ENCODE data around the gene ST7.

The ST7 gene

DNA sequence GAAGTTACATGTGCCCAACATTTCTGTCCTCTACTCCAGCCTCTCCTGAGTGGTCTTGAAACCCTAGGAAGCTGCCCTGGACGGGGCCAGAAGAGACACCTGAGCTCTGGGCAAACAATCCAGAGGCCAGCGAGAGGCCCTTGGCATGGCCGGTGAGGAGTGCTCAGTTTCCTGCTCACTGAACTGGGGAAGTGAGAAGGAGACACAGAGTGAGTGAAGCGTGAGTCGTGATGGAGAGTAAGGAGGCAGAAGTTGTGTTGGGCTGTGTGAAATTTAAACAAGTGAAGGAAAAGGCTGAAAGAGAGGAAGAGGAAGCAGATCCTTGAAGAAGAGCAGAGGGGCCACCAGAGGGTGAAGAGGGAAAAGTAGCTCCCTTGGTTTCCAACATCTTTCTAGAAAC, 296.4 kb downstream of the ST7 start:
- DNase-seq (ENCODE audit: low spot score) = no peak
- Histone ChIP-seq H3K4me3 (no peak overlapping the region), H3K27ac (no peak overlapping the region)
- TF ChIP-seq, protein P1, sequence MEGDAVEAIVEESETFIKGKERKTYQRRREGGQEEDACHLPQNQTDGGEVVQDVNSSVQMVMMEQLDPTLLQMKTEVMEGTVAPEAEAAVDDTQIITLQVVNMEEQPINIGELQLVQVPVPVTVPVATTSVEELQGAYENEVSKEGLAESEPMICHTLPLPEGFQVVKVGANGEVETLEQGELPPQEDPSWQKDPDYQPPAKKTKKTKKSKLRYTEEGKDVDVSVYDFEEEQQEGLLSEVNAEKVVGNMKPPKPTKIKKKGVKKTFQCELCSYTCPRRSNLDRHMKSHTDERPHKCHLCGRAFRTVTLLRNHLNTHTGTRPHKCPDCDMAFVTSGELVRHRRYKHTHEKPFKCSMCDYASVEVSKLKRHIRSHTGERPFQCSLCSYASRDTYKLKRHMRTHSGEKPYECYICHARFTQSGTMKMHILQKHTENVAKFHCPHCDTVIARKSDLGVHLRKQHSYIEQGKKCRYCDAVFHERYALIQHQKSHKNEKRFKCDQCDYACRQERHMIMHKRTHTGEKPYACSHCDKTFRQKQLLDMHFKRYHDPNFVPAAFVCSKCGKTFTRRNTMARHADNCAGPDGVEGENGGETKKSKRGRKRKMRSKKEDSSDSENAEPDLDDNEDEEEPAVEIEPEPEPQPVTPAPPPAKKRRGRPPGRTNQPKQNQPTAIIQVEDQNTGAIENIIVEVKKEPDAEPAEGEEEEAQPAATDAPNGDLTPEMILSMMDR (IDR thresholded peaks at IDR 0.05) = no peak

DNA sequence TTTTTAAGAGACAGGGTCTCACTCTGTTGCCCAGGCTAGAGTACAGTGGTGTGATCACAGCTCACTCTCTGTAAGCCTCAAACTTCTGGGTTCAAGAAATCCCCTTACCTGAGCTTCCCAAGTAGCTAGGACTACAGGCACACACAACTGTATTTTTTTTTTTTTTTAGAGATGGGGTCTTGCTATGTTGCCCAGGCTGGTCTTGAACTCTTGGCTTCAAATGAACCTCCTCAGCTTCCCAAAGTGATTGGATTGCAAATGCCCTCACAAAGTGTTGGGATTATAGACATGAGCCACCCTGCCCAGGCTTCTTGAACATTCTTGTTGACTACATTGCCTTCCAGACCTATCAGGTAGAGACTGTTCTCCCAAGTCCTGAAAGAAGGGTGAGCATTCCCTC, 296.9 kb downstream of the ST7 start:
- Histone ChIP-seq H3K4me3 (no peak overlapping the region), H3K27ac (no peak overlapping the region)
- TF ChIP-seq, protein P1 (IDR thresholded peaks at IDR 0.05) = no peak
- DNase-seq (ENCODE audit: low spot score) = no peak

DNA sequence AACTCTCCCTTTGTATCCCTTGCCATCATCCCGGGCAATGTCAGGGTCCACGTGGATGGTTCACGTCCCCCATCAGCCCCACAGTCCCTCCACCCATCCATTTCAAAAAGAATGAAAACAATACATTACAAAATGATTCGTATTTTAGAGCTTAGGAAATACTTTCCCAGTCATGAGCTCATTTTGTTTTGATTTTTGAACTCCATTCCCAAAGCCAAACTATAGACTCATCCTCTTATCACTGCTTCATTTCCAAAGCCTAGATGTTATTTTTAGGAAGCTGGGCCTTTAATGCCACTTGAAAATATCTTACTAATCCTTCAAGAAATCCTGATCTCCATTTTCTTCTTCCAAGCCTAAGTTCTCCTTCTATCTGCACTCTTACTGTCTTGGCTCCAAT, 297.5 kb downstream of the ST7 start:
- Histone ChIP-seq H3K4me3 (no peak overlapping the region), H3K27ac (no peak overlapping the region)
- no peak for DNase-seq (ENCODE audit: low spot score)
- TF ChIP-seq, protein P1 (IDR thresholded peaks at IDR 0.05) = no peak

DNA sequence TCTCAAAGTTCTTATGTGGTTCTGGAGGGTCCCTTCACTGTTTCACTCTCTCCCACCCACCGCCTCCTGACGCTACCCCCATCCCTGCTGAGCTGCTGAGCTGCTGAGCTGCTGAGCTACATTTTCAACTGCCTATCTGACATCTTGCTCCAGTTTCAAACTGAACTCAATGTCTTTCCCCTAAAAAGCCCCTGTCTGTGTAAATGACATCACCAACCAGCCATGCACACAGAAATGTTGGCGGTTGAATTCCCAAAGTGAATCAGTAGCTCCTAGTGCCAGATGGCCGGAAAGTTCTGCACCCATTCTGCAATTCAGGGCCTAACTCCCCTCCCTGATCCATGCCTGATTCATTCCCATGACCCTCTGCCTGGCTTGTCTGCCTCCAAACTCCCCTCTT, 298.4 kb downstream of the ST7 start:
- TF ChIP-seq, protein P1 (IDR thresholded peaks at IDR 0.05) = no peak
- H3K4me3 ChIP-seq = no peak overlapping the region
- DNase-seq (ENCODE audit: low spot score) = no peak
- no peak overlapping the region for H3K27ac ChIP-seq

DNA sequence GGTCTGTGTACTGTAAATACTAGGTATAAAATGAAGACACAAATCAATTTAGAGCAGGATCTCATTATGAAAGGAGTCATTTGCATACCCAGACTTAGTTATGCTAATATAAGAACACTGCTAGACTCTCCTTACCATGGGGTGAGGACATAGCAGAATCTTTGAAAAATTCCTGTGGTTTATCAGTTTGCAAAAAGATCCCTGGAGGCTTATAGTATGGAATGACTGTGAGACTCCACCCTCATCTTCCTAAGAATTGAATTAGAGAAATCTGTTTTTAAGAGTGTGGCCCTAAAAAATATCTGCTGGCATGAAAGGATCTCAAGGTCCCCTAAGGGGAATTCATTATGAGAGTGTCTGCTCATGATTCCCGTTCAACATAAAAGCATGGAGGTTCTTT, 306.3 kb downstream of the ST7 start:
- DNase-seq (ENCODE audit: low spot score) = no peak
- TF ChIP-seq, protein P1 (IDR thresholded peaks at IDR 0.05) = no peak
- Histone ChIP-seq H3K27ac (no peak overlapping the region), H3K4me3 (no peak overlapping the region)

DNA sequence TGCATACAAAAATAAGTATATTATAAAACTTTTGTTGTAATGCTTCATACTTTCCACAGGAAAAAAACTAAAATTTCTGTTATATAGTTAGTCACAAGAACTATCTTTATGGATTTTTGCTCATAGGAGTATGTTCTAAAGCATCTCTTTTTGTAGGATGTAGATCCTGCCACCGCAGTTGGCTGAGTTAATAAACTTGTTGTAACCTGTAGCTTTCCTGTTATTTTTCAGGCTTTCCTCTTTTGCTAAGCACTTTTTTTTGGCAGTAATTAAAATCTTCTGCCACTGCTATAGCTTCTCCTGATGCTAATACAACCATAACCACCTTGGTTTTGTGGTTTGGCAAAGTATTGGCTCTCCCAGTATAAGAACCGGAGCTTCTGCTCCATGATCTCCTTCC, 309.2 kb downstream of the ST7 start:
- Histone ChIP-seq H3K4me3 (no peak overlapping the region), H3K27ac (no peak overlapping the region)
- TF ChIP-seq, protein P1 (IDR thresholded peaks at IDR 0.05) = no peak
- DNase-seq (ENCODE audit: low spot score) = no peak

DNA sequence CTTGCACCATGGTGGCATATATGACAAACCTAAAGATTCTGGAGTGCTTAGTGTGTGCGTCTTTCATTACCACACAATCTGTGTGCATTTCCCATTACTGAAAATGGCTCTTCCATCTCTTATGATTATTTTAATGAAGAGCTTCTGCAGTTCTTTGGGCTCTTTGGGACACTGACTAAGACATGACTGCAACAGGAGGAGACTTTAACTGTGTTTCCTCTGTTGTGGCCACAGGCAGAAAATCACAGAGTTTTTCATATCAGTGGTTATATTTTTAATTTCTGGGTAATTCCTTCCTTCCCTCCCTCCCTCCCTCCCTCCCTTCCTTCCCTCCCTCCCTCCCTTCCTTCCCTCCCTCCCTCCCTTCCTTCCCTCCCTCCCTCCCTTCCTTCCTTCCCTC, 311.4 kb downstream of the ST7 start:
- DNase-seq (ENCODE audit: low spot score) = no peak
- Histone ChIP-seq H3K27ac (no peak overlapping the region), H3K4me3 (no peak overlapping the region)
- TF ChIP-seq, protein P1 (IDR thresholded peaks at IDR 0.05) = no peak
